ENCODE data around the gene TRIP6. TPM values are rescaled to one million over a fixed set of nuclear protein-coding genes. Genes with fewer than 3 reads are reported as not detected.

Gene TRIP6
- total RNA-seq, 1 experiment from 2014 or later: 102 TPM

DNA sequence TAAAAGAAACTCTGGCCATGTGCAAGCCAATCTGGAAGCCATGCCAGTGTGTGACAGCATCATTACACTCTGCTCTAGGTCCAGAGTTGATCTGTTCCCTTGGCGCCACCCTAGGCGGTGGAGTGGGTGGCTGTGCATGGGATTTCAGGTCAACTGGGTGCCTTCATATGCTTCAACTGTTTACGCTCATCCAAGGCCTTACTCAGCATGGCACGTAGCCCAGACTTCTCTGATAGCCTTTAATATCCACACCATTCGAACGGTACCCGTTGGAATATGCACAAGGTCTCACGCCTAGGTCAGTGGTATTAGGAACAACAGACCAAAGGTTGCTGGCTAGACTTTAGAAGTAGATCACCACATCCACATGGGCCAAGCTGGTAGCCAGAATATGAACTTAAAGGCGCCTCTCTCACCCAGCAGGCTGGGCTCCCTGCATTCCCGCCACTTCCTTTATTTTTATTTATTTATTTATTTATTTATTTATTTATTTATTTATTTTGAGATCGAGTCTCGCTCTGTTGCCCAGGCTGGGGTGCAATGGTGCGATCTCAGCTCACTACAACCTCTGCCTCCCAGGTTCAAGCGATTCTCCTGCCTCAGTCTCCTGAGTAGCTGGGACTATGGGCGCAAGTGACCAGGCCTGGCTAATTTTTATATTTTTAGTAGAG is 47.2 kb downstream of the TRIP6 start:
- no TSS peak for BruUV-seq (replicated peaks)
- no peak overlapping the region for H3K9ac ChIP-seq (ENCODE audit: low read length)
- H3K9me2 ChIP-seq (ENCODE audit: insufficient read depth): no peaks in the 10 kb centered on the region
- TF ChIP-seq RAD21 (IDR thresholded peaks at IDR 0.05; ENCODE audit: low read depth) (no peak), CEBPB (IDR thresholded peaks at IDR 0.05; ENCODE audit: low read depth) (no peak), ZFX (IDR thresholded peaks at IDR 0.05) (no peak), EGR1 (IDR thresholded peaks at IDR 0.05; ENCODE audit: low read depth) (no peak), SP1 (IDR thresholded peaks at IDR 0.05; ENCODE audit: low read depth) (no peak), ZNF274 (IDR thresholded peaks at IDR 0.05; ENCODE audit: low read depth, low read length) (no peak), TCF7L2 (IDR thresholded peaks at IDR 0.05; ENCODE audit: borderline replicate concordance, extremely low read depth, insufficient read depth, insufficient read length) (no peak), JUND (IDR thresholded peaks at IDR 0.05) (no peak), SRF (IDR thresholded peaks at IDR 0.05; ENCODE audit: low read depth) (no peak), EZH2 (IDR thresholded peaks at IDR 0.05) (no peak), POLR2A (IDR thresholded peaks at IDR 0.05; ENCODE audit: borderline replicate concordance, extremely low read depth, insufficient read depth, insufficient read length) (no peak), CBX3 (IDR thresholded peaks at IDR 0.05; ENCODE audit: low read depth) (no peak)
- TF ChIP-seq, protein P1, sequence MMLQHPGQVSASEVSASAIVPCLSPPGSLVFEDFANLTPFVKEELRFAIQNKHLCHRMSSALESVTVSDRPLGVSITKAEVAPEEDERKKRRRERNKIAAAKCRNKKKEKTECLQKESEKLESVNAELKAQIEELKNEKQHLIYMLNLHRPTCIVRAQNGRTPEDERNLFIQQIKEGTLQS (IDR thresholded peaks at IDR 0.05): no peak
- TF ChIP-seq, protein P2, sequence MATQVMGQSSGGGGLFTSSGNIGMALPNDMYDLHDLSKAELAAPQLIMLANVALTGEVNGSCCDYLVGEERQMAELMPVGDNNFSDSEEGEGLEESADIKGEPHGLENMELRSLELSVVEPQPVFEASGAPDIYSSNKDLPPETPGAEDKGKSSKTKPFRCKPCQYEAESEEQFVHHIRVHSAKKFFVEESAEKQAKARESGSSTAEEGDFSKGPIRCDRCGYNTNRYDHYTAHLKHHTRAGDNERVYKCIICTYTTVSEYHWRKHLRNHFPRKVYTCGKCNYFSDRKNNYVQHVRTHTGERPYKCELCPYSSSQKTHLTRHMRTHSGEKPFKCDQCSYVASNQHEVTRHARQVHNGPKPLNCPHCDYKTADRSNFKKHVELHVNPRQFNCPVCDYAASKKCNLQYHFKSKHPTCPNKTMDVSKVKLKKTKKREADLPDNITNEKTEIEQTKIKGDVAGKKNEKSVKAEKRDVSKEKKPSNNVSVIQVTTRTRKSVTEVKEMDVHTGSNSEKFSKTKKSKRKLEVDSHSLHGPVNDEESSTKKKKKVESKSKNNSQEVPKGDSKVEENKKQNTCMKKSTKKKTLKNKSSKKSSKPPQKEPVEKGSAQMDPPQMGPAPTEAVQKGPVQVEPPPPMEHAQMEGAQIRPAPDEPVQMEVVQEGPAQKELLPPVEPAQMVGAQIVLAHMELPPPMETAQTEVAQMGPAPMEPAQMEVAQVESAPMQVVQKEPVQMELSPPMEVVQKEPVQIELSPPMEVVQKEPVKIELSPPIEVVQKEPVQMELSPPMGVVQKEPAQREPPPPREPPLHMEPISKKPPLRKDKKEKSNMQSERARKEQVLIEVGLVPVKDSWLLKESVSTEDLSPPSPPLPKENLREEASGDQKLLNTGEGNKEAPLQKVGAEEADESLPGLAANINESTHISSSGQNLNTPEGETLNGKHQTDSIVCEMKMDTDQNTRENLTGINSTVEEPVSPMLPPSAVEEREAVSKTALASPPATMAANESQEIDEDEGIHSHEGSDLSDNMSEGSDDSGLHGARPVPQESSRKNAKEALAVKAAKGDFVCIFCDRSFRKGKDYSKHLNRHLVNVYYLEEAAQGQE (IDR thresholded peaks at IDR 0.05; ENCODE audit: low read depth): no peak
- no peak for DNase-seq (ENCODE audit: low read depth, low spot score)
- no peak overlapping the region for H3K4me3 ChIP-seq (replicated peaks in 1 of 2; ENCODE audit: low read depth in 1 of 2, low read length in 2 of 2)
- H3K27me3 ChIP-seq (ENCODE audit: insufficient read depth, low read length): no peaks in the 10 kb centered on the region
- peaks cover 0 to 5% of the 10 kb centered on the region in 2 experiments; a peak in 2 of 4 replicates for H3K4me1 ChIP-seq (ENCODE audit: control insufficient read depth in 1 of 2, insufficient read depth in 2 of 2, low read length in 2 of 2)
- H2AFZ ChIP-seq (ENCODE audit: low read depth, low read length, poor library complexity, severe bottlenecking): no peak overlapping the region
- H3K4me2 ChIP-seq (ENCODE audit: low read length): no peak overlapping the region
- no peak overlapping the region for H3K27ac ChIP-seq (ENCODE audit: low read depth, low read length)
- CTCF ChIA-PET: no interaction called here
- H4K20me1 ChIP-seq (ENCODE audit: insufficient read depth): no peaks in the 10 kb centered on the region
- intact Hi-C loops (cut with micrococcal nuclease): no loop called here
- POLR2A ChIA-PET: no interaction called here
- no peaks in the 10 kb centered on the region for H3K79me2 ChIP-seq (ENCODE audit: insufficient read depth, low read length)
- H3K36me3 ChIP-seq (ENCODE audit: control insufficient read depth in 1 of 2, insufficient read depth in 2 of 2, low read length in 2 of 2): no peaks in the 10 kb centered on the region
- RAD21 ChIA-PET (ENCODE audit: low non-redundant PET in 1 of 2, low total read pairs in 2 of 2, uncharacterized antibody in 2 of 2, unreplicated experiment in 2 of 2): no interaction called here
- no peaks in the 10 kb centered on the region for H3K9me3 ChIP-seq (ENCODE audit: control insufficient read depth in 1 of 2, insufficient read depth in 1 of 2, low read depth in 1 of 2, low read length in 2 of 2)
- no peak for ATAC-seq

All from HCT116 (cell line).